Smooth muscle cell (in vitro differentiated cells): ENCODE results near the gene ELOVL6. TPM values are rescaled to one million over a fixed set of nuclear protein-coding genes. Genes with fewer than 3 reads are reported as not detected.

Experiments used
- DNase-seq: peaks from one replicate; lab custom pipeline; 2025; ENCODE audit not compliant: unreplicated experiment; lab: John Stamatoyannopoulos, UW
- H2AFZ ChIP-seq: fragments of 200-600 bp; sonication (generic); 2 replicates; pipeline ENCODE4 v1.6.0; 2016; ENCODE audit warnings: antibody characterized with exemption, low read depth, mild to moderate bottlenecking
- H3F3A ChIP-seq: fragments of 200-600 bp; sonication (generic); 2 replicates; pipeline ENCODE4 v1.6.0; 2017; ENCODE audit warnings: antibody characterized with exemption, low read depth
- H3K27ac ChIP-seq: fragments of 200-600 bp; sonication (generic); 2 replicates; pipeline ENCODE4 v1.5.1; 2016; ENCODE audit warnings: low read depth, mild to moderate bottlenecking
- H3K27me3 ChIP-seq: fragments of 200-600 bp; sonication (generic); 2 replicates; pipeline ENCODE4 v1.6.1; 2016; ENCODE audit warnings: low read depth, mild to moderate bottlenecking
- H3K36me3 ChIP-seq: fragments of 200-600 bp; sonication (generic); 2 replicates; pipeline ENCODE4 v1.5.1; 2016; ENCODE audit warnings: low read depth
- H3K4me1 ChIP-seq: fragments of 200-600 bp; sonication (generic); 2 replicates; pipeline ENCODE4 v1.5.1; 2016; ENCODE audit warnings: low read depth
- H3K4me2 ChIP-seq: fragments of 200-600 bp; sonication (generic); 2 replicates; pipeline ENCODE4 v1.6.0; 2016; ENCODE audit warnings: mild to moderate bottlenecking
- H3K4me3 ChIP-seq: fragments of 200-600 bp; sonication (generic); 2 replicates; pipeline ENCODE4 v1.5.1; 2016; ENCODE audit warnings: mild to moderate bottlenecking
- H3K79me2 ChIP-seq: fragments of 200-600 bp; sonication (generic); 2 replicates; pipeline ENCODE4 v1.6.0; 2016; ENCODE audit warnings: low read depth, mild to moderate bottlenecking
- H3K9ac ChIP-seq: fragments of 200-600 bp; sonication (generic); 2 replicates; pipeline ENCODE4 v1.6.0; 2016; ENCODE audit warnings: low read depth
- H3K9me3 ChIP-seq: fragments of 200-600 bp; sonication (generic); replicated peaks from 2 replicates; pipeline ENCODE4 v1.5.1; 2016; ENCODE audit warnings: low read depth
- H4K20me1 ChIP-seq: fragments of 200-600 bp; sonication (generic); 2 replicates; pipeline ENCODE4 v1.6.0; 2016; ENCODE audit warnings: low read depth
- WGBS: methylation state at CpG from one replicate; pipeline ENCODE4 v1.1.7; 2016; ENCODE audit warnings: low lambda C conversion rate; 5-methylcytosine and 5-hydroxymethylcytosine counted together
- polyA plus RNA-seq: library from polyadenylated mRNA; unstranded; fragments of >200 nt; fragmentation: Nextera tagmentation; extraction: Ambion mirVana; gene quantifications from 2 replicates; pipeline ENCODE4 v1.2.1, GENCODE V29; 2016
- total RNA-seq: library from RNA; depleted of rRNA; stranded (reverse); fragments of >200 nt; gene quantifications from 2 replicates; pipeline ENCODE4 v1.2.3, GENCODE V29; 2014
- TF ChIP-seq, protein P1 (sequence below): fragments of 200-600 bp; sonication (generic); IDR thresholded peaks from 2 replicates; pipeline ENCODE4 v1.5.1; 2017; ENCODE audit warnings: borderline replicate concordance, mild to moderate bottlenecking, antibody characterized with exemption; ENCODE audit not compliant: insufficient read depth, poor library complexity, severe bottlenecking

Gene ELOVL6
- total and polyA plus RNA-seq, 2 experiments from 2014 or later, result 7.8 to 11.6 TPM

DNA sequence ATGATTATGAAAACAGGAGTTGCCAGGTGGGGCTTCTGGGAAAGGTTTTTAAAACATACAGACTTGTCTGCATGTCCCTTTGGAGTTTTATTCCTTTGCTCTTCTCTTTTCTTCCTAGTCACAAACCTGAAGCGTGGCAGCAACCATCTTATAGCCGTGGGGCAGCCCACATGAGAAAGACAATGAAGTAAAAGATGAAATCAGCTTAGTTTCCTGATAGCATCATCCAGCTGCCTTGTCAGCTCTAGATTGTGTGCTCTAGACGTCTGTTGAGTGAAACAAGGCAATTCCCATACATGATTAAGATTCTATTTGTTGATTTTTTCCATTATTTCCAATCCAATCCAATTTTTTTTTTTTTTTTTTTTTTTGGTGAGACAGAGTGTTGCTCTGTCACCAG, 68.9 kb downstream of the ELOVL6 start:
- no peak for DNase-seq
- TF ChIP-seq, protein P1, sequence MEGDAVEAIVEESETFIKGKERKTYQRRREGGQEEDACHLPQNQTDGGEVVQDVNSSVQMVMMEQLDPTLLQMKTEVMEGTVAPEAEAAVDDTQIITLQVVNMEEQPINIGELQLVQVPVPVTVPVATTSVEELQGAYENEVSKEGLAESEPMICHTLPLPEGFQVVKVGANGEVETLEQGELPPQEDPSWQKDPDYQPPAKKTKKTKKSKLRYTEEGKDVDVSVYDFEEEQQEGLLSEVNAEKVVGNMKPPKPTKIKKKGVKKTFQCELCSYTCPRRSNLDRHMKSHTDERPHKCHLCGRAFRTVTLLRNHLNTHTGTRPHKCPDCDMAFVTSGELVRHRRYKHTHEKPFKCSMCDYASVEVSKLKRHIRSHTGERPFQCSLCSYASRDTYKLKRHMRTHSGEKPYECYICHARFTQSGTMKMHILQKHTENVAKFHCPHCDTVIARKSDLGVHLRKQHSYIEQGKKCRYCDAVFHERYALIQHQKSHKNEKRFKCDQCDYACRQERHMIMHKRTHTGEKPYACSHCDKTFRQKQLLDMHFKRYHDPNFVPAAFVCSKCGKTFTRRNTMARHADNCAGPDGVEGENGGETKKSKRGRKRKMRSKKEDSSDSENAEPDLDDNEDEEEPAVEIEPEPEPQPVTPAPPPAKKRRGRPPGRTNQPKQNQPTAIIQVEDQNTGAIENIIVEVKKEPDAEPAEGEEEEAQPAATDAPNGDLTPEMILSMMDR, result no peak
- WGBS, result 64% methylated on average over 3 of the region's 3 CpGs
- Histone ChIP-seq H2AFZ (no peak overlapping the region), H3K4me2 (no peak overlapping the region), H3K79me2 (no peaks in the 10 kb centered on the region), H3K27me3 (no peaks in the 10 kb centered on the region), H3K9me3 (no peaks in the 10 kb centered on the region), H3K36me3 (no peaks in the 10 kb centered on the region), H3F3A (no peaks in the 10 kb centered on the region), H3K27ac (peak overlapping the region; percentile 31), H4K20me1 (peaks cover 11% of the 10 kb centered on the region), H3K9ac (no peak overlapping the region), H3K4me1 (no peaks in the 10 kb centered on the region), H3K4me3 (no peak overlapping the region)

- Histone ChIP-seq H3K4me3 (no peak overlapping the region), H3K36me3 (no peaks in the 10 kb centered on the region), H3K27me3 (no peaks in the 10 kb centered on the region), H3K4me1 (no peaks in the 10 kb centered on the region), H3K79me2 (no peaks in the 10 kb centered on the region), H3K9ac (no peak overlapping the region), H3K9me3 (no peaks in the 10 kb centered on the region), H3K4me2 (no peak overlapping the region), H4K20me1 (peaks cover 11% of the 10 kb centered on the region), H2AFZ (no peak overlapping the region), H3K27ac (no peak overlapping the region), H3F3A (no peaks in the 10 kb centered on the region)
- TF ChIP-seq, protein P1, result no peak
- no peak for DNase-seq
- 89% methylated on average over 6 of the region's 6 CpGs for WGBS
Measured at GRCh38 chr4:110128472-110128919, 69.9 kb downstream of the ELOVL6 start.

DNA sequence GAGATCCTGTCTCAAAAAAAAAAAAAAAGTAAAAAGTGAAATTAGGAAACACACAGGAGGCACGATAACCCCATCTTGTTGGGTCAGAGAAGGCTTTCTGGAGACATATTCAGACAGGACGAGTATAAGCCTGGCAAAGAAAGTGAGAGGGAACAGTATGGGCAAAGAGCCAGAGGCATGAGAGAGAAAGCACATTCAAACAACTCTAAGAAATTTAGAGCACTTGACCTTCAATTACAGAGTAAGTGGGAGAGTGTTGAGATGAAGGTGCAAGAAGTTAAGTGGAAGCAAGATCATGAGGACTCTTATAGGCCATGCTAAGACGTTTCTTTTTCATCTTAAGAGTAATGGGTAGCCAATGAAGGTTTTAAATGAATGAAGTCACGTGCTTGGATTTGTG, 70.4 kb downstream of the ELOVL6 start:
- Histone ChIP-seq H3K79me2 (no peaks in the 10 kb centered on the region), H3F3A (no peaks in the 10 kb centered on the region), H3K4me3 (no peak overlapping the region), H3K27me3 (no peaks in the 10 kb centered on the region), H3K4me2 (no peak overlapping the region), H3K9ac (no peak overlapping the region), H3K36me3 (no peaks in the 10 kb centered on the region), H3K27ac (no peak overlapping the region), H3K9me3 (no peaks in the 10 kb centered on the region), H3K4me1 (no peaks in the 10 kb centered on the region), H2AFZ (no peak overlapping the region), H4K20me1 (peaks cover 11% of the 10 kb centered on the region)
- 95% methylated on average over 4 of the region's 4 CpGs for WGBS
- DNase-seq, result no peak
- TF ChIP-seq, protein P1, result no peak

- no peaks in the 10 kb centered on the region for H3K27me3 ChIP-seq
Measured at GRCh38 chr4:110124711-110125110, 73.7 kb downstream of the ELOVL6 start.

More at GRCh38 chr4:110124711-110125110, 73.7 kb downstream of the ELOVL6 start:
- H3K36me3 ChIP-seq, result no peaks in the 10 kb centered on the region
- H3K4me1 ChIP-seq, result peaks cover 6% of the 10 kb centered on the region
- no peak overlapping the region for H3K27ac ChIP-seq
- no peaks in the 10 kb centered on the region for H3K9me3 ChIP-seq
- no peak overlapping the region for H3K9ac ChIP-seq
- no peak overlapping the region for H3K4me2 ChIP-seq
- TF ChIP-seq, protein P1, result no peak
- no peak overlapping the region for H3K4me3 ChIP-seq
- no peak overlapping the region for H2AFZ ChIP-seq
- DNase-seq, result no peak
- H4K20me1 ChIP-seq, result no peaks in the 10 kb centered on the region
- no peaks in the 10 kb centered on the region for H3F3A ChIP-seq
- no peaks in the 10 kb centered on the region for H3K79me2 ChIP-seq
